GM19372 (cell line): ENCODE measurements around the gene CCDC150.
"Not testable (repeated sequence)": the region's sequence is repeated elsewhere in the genome, so short reads cannot be mapped to it uniquely, and the experiment has no call there.

Source experiments
- ATAC-seq: cut with Tn5 transposase; IDR thresholded peaks from one replicate; pipeline ENCODE4 v1.9.1; 2021; ENCODE audit warnings: mild to moderate bottlenecking, low read depth, moderate library complexity; ENCODE audit not compliant: unreplicated experiment

CCDC150 gene

DNA sequence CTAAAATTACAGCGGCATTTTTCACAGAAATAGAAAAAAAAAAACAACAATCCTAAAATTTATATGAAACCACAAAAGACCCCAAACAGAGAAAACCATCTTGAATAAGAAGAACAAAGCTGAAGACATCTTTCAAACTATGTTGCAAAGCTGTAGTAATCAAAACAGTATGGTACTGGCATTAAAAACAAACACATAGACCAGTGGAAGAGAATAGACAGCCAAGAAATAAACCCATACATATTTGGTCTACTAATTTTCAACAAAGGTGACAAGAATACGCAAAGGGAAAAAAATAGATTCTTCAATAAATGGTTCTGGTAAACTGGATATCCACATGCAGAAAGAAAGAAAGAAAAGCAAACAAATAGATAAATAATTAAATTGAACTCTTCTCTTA is 9.0 kb upstream of the CCDC150 start:
- no peak for ATAC-seq

DNA sequence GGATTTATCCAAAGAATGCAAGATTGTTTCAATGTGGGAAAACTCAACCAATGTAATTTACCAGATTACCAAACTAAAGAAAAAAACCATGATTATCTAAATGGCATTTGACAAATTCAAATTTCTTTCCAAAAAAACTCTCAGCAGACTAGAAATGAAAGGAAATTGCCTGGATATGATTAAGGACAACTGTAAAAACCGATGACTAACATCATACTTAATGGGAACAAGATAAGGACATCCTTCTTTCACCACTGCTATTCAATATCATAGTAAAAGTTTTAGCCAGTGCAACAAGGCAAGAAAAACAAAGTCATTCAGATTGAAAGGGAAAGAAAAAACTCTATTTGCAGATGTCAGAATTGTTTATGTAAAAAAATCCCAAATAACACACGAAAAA is 4.4 kb upstream of the CCDC150 start:
- ATAC-seq = no peak

DNA sequence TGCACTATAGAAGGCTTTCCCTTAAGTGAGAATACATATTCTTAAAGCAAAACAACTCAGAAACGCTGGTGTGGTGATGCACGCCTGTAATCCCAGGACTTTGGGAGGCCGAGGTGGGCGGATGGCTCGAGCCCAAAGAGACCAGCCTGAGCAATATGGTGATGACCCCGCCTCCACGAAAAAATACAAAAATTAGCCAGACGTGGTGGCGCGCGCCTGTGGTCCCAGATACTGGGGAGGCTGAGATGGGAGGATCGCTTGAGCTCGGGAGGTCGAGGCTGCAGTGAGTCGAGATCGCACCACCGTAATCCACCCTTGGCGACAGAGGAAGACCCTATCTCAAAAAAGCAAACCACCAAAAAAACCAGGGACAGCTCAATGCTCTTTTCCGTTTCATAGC is 750 bp upstream of the CCDC150 start:
- no peak for ATAC-seq

DNA sequence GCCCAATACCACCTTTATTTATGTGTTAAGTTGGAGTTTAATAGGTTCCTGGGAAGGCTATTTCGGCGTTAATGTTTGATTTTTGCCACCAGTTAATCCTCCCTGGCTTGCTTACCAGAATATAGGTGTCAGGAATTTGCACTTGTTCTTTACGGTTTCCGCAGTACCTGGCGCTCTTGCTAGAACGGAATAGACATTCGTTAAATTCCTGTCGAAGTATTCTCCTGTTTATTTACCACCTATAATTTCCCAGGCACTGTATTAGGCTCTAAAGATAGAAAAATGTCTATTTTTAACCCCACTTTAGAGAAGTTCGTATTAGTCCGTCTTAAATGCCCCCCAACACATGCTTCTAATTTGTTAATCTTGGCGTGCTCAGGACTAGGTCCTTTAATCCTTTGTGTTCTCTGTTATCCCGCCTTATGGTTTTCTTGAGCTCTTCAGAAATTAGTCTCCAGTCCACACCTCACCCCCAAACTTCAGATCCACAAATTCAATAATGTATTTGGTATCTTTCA is 575 bp downstream of the CCDC150 start:
- no peak for ATAC-seq

DNA sequence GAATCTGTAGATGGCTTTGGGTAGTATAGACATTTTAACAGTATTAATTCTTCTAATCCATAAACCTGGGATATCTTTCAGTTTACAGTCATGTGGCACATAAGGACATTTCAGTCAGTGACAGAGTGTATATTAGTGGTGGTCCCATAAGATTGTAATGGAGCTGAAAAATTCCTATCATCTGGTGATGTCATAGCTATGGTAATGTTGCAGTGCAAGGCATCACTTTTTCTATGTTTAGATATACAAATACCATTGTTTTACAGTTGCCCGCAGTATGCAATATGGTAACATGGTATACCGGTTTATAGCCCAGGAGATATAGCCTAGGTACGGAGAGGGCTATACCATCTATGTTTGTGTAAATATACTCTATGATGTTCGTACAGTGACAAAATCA is 9.7 kb downstream of the CCDC150 start:
- ATAC-seq = no peak

DNA sequence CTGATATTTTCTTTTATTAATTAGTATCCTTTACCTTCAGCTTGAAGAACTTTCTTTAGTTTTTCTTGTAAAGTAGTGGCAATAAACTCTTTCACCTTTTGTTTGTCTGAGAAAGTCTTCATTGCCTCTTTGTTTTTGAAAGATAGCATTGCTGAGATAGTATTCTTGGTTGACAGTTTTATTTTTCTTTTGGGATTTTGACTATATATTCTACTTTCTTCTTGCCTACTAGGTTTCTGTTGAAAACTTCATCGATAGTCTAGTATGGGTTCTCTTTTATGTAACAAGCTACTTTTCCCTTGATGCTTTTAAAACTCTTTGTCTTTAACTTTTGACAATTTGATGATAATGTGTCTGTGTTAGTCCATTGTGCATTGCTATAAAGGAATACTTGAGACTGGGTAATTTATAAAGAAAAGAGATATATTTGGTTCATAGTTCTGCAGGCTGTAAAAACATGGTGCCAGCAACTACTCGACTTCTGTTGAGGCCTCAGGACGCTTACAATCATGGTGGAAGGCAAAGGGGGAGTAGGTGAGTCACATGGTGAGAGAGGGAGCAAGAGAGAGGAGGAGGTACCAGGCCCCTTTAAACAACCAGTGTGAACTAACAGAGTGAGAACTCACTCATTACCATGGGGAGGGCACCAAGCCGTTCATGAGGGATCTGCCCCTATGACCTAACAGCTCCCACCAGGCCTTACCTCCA is 12.0 kb downstream of the CCDC150 start:
- ATAC-seq = no peak

DNA sequence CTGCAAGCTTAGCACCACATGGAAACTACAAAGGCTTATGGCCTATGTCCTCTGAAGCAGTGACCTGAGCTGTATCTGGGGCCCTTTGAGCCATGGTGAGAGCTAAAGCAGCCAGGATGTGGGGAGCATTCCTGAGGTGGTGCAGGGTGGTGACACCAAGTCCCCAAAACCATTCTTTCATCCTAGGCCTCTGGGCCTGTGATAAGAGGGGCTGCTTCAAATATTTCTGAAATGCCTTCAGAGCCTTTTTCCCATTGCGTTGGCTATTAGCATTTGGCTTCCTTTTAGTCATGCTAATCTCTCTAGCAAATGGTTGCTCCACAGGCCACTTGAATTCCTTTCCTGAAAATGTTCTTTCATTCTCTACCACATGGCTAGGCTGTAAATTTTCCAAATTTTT is 13.4 kb downstream of the CCDC150 start:
- ATAC-seq = no peak

DNA sequence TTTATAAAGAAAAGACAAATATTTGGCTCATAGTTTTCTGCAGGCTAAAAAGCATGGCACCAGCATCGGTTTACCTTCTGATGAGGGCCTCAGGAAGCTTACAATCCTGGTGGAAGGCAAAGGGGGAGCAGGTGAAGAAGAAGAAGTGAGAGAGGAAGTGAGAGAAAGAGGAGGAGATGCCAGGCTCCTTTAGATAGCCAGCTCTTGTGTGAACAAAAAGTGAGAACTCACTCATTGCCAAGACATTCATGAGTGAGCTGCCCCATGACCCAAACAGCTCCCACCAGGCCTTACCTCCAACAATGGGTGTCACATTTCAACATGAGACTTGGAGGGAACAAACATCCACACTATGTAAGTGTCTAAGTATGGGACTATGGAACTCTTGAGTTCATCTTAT is 14.3 kb downstream of the CCDC150 start:
- no peak for ATAC-seq

DNA sequence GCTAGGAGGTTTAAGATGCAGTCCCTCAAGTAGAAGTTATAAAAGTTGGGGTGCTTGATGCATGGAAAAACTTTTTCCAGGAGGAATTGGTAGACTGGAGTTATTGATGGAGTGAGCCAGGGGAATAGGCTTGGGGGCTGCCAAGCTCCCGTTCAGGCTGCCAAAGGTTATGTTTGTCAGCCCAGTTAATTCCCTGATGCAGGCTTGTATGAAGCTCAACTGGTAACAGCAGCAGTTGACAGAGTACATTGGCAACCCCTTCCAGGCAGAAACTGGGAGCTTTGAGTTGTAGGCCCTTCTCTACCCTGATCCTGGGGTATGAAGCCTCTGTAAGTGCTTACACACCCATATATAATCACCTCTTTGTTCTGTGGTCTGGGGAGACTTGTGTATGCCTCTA is 16.2 kb downstream of the CCDC150 start:
- no peak for ATAC-seq

DNA sequence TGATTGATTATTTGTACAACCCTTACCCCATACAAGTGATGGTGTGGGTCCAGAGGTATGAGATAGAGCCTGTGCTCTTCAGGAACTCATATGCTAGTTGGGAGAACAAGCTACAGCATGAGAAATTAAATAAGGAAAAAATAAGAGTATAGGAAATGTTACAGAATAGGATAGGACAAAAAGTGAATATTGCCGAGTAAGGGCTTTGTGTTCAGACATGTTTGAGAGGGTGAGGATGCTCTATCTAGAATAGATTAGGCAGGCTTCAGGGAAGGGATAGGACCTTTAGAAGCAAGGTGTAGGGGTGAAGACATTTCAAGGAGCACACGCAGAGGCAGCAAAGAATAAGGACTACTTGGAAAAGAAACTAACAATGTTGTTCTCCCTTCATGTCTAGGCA is 17.8 kb downstream of the CCDC150 start:
- no peak for ATAC-seq

DNA sequence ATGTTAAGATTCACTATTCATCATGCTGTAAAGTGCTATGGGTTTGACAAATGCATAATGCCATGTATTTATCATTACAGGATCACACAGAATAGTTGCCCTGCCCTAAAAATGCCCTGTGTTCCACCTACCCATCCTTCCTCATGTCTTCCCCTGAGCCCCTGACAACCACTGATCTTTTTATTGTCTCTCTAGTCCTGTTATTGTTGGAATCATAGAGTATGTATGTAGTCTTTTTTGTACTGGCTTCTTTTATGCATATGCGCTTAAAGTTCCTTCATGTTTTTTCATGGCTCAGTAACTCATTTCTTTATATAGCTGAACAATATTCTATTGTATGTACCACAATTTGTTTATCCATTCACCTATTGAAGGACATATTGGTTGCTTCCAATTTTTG is 20.3 kb downstream of the CCDC150 start:
- ATAC-seq = no peak

DNA sequence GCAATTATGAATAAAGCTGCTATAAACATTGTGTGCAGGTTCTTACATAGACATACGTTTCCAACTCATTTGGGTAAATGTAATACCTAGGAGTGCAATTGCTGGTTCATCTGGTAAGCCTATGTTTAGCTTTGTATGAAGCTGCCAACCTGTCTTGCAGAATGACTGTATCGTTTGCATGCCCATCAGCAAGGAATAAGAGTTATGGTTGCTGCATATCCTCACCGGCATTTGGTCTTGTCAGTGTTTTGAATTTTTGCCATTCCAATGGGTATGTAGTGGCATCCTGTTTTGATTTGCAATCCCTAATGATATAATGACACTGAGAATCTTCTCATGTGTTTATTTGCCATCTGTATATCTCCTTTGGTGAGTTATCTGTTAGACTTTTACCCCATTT is 20.7 kb downstream of the CCDC150 start:
- no peak for ATAC-seq

DNA sequence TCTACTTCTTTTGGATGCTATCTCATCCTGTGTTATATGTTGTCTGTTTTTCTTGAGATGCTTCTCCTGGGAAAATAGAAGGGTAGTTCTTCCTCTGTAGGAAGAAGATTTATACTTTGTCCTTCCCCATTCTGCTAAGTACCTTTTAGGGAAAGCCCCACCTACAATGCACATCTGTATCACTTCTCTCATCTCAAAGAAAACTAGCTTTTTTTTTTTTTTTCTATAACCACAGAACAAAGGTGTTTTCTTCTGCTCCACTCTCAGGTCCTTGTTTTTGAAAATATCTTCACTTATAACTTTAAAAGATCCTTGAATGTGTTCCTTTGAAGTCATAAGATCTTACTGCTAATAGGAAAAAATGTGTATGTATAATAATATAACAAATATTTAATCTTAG is 30.8 kb downstream of the CCDC150 start:
- ATAC-seq = no peak

DNA sequence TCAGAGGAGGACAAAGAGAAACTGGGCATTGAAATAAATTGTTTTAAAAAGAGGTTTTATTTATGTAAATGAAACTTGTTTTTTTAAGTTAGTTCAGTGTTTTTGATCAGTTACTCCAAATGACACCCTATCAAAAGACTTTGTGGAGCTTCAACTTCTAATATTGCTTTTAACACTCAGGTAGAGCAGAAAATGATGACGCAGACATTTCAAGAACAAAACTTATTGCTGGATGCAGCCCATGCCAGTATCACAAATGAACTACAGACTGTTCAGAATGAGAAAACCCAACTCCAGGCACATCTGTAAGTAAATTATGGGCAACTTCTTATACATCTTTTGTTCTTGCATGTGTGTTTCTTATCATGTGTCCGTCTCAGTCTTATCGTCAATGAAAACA is 36.4 kb downstream of the CCDC150 start:
- ATAC-seq = no peak

DNA sequence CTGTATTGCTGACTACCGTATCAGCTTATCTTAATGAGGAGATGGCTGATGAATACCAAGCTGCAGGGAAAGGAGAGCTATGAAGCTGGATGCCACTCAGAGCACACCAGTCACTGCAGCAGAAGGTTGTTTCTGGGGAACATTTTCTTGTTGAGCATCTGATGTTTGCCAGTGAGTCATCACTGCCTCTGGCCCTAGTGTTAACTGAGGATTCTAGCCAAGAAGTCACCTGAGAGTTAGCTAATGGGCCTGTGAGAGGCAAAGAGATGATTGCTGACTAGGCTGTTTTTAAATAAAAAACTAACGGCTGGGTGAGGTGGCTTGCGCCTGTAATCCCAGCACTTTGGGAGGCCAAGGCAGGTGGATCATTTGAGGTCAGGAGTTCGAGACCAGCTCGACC is 37.9 kb downstream of the CCDC150 start:
- no peak for ATAC-seq

DNA sequence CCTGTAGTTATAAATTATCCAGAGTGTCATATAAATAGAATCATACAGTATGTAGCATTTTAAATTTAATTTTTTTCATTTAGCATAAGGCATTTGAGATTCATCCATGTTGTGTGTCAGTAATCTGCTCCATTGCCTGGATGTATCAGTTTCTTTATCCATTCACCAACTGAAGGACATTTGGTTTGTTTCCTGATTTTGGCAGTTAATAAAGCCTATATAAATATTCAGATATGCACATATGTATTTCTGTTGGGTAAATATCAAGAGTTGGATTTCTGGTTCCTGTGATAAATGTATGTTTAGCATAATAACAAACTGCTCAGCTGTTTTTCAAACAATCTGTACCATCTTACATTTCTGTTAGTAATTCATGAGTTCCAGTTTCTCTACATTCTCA is 39.9 kb downstream of the CCDC150 start:
- ATAC-seq = no peak

DNA sequence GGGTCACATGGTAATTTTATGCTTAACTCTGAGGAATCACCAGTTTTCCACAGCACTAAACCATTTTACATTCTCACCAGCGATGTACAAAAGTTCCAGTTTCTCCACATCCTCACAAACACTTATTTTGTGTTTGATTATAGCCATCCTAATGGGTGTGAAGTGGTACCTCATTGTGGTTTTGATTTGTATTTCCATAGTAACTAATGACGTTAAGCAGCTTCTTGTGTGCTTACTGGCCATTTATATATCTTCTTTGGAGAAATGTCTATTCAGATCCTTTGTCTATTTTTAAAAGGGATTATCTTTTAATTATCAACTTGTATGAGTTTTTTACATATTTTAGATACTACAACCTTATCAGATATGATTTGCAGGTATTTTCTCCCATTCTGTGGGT is 42.0 kb downstream of the CCDC150 start:
- no peak for ATAC-seq

DNA sequence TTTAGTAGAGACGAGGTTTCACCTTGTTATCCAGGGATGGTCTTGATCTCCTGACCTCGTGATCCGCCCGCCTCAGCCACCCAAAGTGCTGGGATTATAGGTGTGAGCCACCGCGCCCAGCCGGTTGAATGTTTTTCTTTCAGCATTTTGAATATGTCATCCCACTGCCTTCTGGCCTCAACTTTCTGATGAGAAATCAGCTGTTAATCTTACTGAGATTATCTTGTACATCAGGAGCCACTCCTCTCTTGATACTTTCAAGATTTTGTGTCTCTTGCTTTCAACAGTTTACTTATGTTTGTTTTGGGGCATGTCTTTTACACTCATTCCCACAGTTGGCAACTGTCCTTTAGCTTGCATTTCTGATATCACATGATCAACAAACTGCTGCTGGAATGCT is 46.3 kb downstream of the CCDC150 start:
- ATAC-seq = no peak

DNA sequence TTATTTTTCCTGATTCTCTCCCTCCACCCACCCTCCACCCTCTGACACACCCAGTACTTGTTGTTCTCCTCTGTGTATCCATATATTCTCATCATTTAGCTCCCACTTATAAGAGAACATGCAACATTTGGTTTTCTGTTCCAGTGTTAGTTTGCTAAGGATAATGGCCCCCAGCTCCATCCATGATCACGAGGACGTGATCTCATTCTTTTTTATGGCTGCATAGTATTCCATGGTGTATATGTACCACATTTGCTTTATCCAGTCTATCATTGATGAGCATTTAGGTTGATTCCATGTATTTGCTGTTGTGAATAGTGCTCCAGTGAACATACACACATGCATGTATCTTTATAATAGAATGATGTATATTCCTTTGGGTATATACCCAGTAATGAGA is 47.2 kb downstream of the CCDC150 start:
- ATAC-seq = not testable (repeated sequence)

DNA sequence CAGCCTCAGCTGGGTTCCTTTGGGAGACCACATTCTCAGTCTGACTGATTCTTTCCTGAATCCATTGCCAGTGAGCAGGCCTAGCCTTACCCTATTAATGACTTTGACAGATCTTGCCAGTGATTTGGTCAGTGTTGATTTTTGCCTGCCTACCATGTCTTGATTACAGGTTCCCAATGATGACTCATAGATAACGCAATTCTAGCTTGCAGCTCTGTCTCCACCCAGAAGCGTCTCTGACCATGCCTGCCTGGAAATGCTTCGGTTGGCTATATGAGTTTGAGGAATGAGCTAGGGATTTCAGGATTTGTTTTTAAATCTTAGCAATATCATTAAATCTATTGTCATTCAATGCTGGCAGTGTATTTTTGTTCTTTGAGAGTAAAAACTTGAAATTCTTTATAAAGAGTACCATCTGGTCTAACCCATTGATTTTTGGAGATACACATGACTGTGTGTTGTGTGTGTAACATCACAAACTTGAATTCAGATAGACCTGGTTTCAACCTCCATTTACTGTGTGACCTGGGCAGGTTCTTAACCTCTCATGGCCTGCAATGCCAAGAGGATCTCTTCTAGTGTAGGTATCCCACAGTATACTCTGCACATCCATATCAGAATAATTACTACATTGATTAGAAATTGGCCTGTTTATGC is 57.0 kb downstream of the CCDC150 start:
- ATAC-seq = no peak

DNA sequence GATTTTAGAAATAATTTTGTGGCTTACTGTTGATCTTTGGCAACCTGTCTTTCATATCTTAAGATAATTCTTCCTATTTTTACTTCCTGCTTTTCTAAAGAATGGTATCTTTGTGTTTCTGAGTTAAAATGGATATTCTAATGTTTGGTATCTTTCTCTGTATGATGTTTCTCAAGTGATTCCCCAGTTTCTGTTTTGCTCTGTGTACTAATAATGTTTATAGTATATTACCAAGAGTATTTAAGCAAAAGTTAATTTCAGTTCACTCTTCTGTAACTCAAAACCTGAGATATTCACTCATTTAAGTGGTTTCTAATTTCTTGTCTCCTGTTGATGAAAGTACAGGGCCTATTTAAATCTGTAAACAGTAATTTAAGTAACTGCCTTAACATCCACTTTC is 58.3 kb downstream of the CCDC150 start:
- no peak for ATAC-seq

DNA sequence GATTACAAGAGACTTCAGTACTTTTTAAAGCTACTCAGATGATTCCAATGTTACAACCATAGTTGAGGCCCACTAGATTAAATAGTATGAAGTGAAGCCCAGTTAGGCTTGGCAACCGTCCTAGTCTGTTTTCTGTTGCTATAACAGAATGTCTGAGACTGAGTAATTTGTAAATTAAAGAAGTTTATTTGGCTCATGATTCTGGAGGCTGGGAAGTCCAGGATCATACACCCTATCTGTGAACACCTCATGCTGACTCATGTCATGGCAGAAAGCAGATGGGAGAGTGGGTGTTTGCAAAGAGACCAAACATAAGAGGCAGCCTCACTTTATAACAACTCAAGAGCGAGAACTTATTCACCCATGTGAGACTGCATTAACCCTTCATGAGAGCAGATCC is 63.1 kb downstream of the CCDC150 start:
- ATAC-seq = no peak
